Renal pelvis (tissue), 4 donors: ENCODE measurements around the gene EPN1. TPM values are rescaled to one million over a fixed set of nuclear protein-coding genes. Genes with fewer than 3 reads are reported as not detected.

Source experiments
- DNase-seq: peaks from one replicate; pipeline ENCODE4 v3.0.0-alpha.2; 2013
- polyA plus RNA-seq, 3 donors: library from polyadenylated mRNA; unstranded; fragments of 120-200 nt; gene quantifications; one replicate each; pipeline ENCODE4 v1.2.1, GENCODE V29; 2013; ENCODE audit not compliant: insufficient read length in 3 of 3

EPN1 gene
- polyA plus RNA-seq, 3 donors = 123 to 173 (median 140) TPM

DNA sequence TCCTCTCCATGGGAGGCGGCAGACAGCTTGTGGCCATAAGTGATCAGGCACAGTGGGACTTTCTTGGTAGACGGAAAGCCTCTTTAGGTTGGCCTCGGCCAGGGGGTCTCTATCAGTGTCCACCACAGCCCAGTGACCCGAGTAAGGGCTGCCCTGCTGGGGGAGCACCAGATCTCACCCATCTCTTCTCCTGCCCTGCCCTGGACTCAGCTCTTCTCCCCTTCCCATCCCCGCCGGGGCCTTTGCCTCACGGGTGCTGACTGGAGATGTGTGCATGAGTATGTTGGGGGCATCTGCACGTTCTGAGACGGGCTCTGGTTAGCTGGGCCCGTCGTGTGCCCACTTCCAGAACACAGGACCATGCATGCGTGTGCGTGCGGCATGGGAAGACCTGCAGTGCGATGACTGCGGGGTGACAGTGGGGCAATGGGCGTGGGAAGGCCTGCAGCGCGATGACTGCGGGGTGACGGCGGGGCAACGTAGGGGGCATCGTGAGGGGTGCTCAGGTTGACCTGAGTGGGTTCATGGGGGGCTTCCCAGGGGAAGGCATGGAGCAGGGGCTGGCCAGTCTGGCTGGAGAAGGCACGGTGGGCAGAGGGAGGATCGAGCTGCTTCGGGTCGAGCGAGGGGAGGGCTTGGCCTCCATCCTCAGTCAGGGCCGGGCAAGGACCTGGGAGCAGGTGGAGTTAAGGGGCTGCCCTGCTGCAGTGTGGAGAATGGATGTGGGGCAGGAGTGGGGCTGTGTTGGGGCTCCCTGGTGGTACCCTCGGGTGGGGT lies 15.9 kb downstream of the EPN1 start:
- DNase-seq = no peak

DNA sequence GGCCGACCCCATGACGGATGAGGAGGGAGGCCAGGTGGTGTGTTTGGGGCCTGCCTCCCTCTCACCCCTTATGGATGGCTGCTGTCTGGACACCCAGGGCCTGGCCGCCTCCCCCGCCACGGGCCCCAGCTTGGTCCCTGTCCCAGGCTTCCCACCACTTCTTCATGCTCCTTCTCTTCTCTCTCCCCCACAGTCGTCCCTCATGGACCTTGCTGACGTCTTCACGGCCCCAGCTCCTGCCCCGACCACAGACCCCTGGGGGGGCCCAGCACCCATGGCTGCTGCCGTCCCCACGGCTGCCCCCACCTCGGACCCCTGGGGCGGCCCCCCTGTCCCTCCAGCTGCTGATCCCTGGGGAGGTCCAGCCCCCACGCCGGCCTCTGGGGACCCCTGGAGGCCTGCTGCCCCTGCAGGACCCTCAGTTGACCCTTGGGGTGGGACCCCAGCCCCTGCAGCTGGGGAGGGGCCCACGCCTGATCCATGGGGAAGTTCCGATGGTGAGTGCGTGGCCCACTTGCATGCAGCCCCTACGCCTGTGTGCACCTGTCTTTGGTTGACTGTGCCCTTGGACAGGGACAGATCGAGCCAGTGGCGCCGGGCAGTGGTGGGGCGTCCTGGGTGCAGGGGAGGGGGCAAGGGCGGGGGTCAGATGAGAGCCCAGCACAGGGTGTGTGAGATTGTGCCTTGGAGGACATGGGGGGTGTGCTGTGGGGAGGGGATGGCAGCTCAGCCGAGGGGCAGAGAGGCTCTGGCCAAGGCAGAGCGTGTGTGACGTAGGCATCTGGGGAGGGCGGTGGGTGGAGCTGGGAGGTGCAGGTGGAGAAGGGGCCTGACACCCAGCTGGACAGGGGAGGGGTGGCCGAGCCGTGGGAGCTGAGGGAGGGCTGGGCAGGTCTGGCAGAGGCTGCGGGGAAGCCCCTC lies 16.8 kb downstream of the EPN1 start:
- no peak for DNase-seq

DNA sequence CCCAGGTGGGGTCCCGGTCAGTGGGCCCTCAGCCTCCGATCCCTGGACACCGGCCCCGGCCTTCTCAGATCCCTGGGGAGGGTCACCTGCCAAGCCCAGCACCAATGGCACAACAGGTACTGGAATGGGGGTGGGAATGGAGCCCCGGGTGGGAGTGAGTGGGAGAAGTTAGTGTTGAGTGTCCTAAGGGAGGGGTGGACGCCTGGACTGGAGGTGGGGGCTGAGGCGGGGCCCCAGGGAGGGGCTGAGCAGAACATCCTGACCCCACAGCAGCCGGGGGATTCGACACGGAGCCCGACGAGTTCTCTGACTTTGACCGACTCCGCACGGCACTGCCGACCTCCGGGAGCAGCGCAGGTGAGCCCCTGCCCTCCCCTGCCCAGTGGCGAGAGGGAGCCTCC lies 17.7 kb downstream of the EPN1 start:
- DNase-seq = no peak

DNA sequence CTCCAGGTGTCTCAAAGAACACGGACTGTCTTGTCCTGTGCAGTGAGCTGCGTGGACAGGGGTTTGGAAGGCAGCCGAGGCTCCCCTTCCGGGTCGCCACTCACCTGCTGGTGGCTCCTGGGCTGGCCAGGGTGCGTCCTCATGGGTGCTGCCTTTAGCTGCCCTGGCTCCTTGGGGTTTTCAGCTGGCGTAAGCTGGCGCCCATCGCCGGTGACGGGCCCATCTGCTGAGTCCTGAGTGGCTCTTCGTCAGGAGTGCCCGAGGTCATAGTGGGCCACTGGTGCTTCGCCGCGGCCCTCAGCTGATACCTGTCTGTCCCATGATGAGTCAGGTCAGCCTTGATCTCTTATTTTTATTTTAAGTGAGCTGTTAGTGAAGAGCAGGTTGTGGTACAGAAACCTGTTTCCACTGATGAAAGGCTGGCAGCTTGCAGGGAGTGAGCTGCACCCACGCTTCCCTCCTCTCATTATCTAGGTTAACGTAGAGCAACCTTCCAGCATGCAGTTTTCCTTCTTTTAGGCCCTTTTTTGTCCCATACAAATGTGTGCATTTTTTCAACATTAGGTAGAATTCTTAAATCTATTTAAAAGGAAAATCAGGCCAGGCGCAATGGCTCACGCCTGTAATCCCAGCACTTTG lies 18.4 kb downstream of the EPN1 start:
- no peak for DNase-seq

DNA sequence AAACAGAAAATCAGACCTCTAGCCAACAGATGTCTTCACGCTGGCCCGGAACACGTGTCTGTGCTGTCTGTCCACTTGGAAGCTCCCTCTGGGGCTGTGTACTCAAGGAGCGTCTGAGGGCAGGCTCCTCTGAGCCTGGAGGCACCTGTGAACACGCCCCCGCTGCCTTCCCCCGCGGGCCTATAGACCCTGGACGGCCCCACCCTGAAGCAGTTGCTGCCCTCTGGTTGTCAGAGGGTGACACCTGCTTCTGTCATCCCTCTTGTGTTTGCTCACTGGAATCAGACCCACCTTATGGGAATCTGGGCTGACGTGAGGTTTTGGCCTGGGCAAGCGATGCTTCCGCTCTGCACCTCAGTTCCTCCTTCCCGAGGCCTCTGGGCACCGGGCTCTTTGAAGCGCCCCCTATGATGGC lies 19.2 kb downstream of the EPN1 start:
- DNase-seq = no peak

DNA sequence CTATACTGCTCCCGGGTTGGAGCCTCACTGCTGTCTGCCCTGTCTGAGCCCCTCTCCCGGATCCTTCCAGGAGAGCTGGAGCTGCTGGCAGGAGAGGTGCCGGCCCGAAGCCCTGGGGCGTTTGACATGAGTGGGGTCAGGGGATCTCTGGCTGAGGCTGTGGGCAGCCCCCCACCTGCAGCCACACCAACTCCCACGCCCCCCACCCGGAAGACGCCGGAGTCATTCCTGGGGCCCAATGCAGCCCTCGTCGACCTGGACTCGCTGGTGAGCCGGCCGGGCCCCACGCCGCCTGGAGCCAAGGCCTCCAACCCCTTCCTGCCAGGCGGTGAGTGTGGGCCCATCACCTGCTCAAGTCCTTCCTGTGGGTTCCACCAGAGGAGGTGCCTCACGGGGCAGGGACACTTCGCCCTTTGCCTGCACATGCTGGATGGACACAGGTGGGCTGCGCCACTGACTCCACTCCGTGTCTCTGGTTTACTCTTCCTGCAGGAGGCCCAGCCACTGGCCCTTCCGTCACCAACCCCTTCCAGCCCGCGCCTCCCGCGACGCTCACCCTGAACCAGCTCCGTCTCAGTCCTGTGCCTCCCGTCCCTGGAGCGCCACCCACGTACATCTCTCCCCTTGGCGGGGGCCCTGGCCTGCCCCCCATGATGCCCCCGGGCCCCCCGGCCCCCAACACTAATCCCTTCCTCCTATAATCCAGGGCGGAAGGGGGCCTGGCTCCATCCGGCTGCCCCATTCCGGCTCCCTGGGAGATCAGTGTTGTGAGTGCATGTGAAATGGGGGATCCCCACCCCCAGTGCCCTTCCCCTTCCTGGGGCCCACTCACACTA lies 19.8 kb downstream of the EPN1 start:
- DNase-seq = no peak

DNA sequence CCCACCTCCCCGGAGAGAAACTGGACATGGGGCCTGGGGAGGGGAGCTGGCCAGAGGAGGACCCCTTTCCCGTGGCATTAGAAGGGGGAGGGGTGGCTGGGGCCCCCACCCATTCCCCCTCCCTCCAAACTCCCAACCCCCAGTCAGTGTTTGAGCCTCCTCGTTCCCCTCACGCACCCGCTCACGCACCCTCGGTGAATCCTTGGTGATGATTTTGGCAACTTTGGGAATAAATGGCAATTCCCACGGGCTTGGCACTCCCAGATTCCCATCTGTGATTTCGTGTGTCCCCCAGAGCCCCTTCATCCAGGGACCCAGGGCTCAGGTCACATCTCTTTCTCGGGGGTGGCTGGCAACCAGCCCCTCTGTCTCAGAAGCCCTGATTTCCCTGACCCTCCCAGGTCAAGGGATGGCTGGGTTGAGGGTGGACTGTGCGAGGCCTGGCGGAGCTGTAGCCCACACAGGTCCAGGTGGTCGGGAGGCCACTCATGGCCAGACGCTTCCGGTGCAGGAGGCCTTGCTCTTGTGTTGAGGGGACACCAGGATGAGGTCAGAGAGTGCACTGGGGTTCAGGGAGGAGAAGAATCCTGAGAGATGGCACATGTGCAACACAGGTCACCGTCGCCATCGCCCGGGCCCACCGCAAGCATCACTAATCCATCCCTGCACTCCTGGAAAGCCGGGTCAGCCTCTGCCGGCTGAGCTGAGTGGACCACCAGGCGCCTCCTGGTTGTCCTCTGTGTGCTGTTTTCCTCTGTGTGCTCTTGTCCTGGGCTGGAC lies 20.7 kb downstream of the EPN1 start:
- no peak for DNase-seq

DNA sequence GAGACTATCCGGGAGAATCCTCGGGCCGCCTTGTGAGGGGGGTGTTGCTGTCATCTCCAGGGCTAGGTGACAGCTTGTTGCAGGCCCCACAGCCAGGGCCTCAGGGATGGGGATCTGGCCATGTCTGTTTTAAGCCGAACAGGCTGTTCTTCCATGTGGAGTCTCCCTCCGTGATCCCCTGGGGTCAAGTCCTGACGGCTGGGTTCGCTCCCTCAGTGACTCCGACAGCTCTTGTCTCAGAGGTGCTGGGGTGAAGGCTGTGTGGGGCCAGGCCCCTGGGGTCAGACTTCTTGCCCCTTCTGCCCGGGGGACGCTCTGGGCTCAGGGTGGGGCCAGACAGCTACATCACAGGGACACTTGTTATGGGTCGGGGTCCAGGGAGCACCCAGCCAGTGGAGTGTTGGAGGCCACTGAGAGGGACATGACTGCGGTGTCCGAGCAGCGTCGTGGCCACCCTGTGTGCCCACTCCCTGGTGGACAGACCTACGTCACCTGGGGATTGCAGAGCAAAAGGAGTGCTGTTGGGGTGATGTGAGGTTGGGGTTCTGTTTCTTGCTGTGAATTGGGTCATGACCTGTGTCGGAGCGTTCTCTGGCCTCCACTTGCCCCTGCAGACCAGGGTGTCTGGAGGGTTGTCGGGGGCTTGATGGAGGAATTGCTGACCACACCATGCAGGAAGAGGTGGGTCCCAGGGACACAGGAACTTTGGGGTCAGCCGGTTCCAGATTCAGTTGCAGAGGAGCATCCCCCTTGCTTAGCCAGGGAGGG lies 21.5 kb downstream of the EPN1 start:
- no peak for DNase-seq

DNA sequence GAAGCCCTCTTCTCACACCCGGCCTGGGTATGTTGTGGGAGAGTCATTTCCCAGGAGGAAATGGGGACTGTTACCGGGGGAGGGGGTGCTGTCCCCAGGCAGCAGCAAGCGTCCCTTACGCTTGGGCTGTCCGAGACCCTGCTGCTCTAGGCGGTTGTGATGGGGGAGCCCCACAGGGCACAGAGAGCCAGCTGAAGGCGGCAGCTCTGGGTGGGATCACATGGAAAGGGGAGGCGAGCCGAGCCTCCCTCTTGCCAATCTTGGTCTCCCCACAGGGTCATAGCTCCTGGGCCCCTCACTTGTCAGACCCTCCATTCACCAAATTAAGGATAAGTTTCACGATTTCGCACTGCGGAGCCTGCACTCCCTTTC lies 22.0 kb downstream of the EPN1 start:
- no peak for DNase-seq

DNA sequence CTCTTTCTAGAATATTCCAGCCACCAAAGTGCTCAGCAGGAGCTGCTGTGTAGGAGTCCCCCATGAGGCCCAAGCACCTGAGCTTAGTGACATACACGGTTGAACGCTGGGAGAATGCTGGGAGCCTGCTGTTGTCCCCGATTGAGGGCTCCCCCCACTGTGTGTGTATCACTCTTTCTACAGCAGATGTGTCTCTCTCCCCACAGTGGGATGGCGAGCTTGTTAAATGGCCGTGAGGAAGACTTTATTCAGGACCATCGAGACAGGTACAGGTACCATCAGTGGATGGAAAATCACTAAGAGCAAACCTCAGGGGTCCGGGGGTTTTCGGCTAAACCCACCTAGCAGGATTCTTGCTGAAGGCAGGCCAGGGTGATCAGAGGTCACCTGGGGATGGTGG lies 22.7 kb downstream of the EPN1 start:
- DNase-seq = no peak

DNA sequence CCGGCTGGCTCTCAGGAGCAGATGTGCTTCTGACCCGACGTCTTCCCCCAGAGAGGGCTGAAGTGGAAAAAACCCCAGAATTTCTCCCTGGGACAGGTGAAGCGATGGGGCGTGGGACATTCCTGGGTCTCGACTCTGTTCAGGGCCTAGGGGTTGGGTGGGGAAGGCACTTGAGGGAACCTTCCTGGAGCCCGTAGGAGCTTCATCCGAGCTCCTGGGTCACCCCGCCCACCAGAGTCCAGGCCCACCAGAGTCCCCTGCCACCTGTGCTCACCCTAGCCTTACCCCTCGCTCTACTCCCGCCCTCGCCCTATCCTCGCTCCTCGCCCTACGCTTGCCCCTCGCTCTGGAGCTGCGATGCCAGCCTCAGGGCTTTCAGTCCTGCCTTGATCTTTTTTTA lies 23.2 kb downstream of the EPN1 start:
- no peak for DNase-seq

DNA sequence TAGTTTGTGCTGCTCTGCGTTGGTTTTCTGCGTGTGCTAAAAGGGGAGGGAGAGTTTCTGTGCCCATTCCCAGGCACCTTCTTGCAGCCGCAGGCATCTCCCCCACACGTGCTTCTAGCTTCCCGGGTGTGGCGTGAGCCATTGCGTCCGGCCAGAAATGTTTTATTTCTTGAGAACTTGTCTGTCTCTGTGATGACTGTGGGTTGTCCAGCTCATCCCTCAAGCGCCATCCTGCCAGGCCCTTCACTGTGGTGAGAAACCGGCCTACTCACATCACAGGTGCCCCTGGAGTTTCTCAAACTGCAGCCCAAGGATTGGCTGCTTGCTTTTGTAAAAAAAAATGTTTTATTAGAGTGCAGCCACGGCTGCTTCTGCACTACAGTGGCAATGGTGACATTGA lies 24.2 kb downstream of the EPN1 start:
- DNase-seq = no peak

DNA sequence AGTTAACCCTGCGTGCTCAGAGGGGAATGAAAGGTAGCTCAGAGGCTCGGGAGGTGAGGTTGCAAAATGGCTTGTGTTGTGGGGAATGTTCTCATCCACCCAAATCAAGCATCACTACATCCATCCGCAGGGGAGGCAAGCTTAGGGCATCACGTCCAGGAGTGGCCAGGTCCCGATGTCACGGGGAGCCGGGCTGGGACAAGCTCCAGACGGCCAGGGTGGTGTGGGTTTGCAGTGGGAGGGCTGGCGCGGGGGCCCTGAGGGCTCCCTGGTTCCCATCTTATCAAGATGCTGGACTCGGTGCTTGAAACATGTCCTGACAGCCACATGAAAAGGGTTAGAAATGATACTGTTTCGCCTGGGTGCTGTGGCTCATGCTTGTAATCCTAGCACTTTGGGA lies 25.8 kb downstream of the EPN1 start:
- no peak for DNase-seq

DNA sequence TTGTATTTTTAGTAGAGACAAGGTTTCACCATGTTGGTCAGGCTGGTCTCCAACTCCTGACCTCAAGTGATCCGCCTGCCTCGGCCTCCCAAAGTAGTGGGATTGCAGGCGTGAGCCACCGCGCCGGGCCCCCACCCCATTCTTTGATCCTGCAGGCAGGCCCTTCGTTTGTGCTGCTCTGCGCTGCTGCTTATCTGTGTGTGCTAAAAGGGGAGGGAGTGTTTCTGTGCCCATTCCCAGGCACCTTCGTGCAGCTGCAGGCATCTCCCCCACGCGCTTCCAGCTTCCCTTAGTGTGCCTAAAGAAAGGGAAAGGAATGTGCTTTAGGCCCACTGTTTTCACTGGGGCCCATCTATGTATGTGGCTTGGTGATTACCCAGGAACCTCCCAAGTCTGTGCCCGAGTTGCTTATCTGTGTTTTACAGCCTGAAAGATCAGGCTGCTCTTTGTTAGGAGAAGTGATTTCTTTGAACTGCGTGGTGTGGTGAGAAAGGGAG lies 27.2 kb downstream of the EPN1 start:
- no peak for DNase-seq

DNA sequence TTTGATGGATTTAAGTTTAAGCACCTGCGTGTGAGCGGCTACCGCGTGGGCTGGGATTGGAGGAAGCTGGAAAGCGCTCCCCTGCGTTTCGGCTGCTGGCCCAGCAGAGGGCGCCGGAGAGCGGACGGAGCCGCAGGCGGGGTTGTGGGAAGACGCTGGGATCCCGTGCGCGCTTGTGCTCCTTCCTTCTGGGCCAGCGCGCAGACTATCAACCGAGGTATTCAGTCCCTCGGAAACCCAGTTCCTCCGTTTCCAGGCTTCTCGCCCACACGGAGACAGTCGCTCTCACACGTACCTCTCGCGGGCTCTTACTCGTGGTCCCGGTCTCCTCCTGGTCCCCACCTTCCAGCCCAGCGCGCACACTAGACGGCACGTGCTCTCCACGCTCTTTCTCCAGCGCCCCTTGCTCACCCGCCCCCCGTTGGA lies 28.8 kb downstream of the EPN1 start:
- DNase-seq = peak; percentile 11

DNA sequence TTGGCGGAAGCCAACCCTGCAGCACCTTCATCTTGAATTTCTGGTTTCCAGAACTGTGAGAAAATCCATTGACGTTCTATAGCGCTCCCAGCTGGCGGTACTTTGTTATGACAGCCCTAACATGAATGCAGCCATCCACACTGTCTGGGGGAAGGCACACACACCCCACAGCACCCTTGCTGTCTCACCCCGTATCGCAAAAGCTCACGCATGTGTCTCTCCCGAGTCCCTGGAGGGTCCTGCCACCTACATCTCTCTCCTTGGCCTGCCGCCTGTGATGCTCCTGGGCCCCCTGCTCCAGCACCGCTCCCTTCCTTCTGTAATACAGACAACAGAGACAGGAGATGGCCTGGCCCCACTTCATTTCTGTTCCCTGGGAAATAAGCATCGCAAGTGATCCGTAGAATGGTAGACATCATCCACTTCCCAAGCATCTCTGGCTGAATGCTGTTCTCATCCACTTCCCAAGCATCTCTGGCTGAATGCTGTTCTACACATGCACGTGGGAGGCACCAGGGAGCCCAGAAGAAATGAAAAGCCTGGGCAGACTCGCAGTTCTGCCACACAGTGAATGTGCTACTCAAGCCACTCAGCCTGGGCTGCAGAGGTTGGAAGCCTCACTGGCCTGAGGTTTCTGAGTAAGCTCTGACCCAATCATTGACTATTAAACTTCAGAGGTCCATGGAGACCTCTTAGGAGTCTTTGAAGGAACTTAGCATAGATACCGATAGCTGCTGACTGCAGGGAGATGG lies 29.6 kb downstream of the EPN1 start:
- no peak for DNase-seq

DNA sequence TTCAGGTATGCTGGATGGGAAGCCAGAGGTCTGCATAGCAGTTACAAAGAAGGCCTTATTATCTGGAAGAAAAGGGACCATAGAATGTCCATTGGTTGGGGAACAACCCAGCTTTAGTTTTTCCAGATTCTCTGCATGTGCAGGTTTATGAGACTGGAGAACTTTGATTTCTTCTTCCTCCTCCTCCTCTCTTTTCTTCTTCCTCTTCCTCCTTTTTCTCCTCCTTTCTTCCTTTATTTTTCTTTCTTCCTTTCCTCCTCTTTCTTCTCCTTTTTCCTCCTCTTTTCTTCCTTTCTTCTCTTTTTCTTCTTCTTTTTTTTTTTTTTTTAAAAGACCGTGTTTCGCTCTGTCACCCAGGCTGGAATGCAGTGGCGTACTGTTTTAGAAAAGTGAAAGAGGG lies 30.9 kb downstream of the EPN1 start:
- no peak for DNase-seq

DNA sequence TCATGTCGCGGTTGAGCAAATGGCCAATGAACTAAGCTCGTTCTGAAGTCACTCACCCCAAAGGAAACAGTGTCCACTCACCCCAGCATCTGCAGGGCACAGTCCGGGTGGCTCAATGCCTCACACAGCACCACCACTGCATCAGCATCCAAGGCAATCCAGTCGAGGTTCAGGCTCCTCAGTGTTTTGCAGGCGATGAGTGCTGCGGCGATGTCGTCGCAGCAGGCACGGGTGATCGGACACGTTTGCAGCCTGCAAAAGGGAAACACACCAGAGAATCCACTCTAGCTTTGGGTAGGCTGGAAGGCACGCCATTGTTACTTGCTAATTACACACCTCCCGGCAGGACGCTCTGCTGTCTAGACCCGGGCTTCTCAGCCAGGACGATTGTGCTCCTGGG lies 36.7 kb downstream of the EPN1 start:
- no peak for DNase-seq
